GM21717 (cell line): ENCODE results near the gene SMIM8.
"Not testable (repeated sequence)": the region's sequence is repeated elsewhere in the genome, so short reads cannot be mapped to it uniquely, and the experiment has no call there.

ENCODE experiments used
- ATAC-seq: cut with Tn5 transposase; IDR thresholded peaks from one replicate; pipeline ENCODE4 v1.9.1; 2021; ENCODE audit warnings: mild to moderate bottlenecking, moderate library complexity; ENCODE audit not compliant: unreplicated experiment

SMIM8 gene, protein sequence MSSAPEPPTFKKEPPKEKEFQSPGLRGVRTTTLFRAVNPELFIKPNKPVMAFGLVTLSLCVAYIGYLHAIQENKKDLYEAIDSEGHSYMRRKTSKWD

DNA sequence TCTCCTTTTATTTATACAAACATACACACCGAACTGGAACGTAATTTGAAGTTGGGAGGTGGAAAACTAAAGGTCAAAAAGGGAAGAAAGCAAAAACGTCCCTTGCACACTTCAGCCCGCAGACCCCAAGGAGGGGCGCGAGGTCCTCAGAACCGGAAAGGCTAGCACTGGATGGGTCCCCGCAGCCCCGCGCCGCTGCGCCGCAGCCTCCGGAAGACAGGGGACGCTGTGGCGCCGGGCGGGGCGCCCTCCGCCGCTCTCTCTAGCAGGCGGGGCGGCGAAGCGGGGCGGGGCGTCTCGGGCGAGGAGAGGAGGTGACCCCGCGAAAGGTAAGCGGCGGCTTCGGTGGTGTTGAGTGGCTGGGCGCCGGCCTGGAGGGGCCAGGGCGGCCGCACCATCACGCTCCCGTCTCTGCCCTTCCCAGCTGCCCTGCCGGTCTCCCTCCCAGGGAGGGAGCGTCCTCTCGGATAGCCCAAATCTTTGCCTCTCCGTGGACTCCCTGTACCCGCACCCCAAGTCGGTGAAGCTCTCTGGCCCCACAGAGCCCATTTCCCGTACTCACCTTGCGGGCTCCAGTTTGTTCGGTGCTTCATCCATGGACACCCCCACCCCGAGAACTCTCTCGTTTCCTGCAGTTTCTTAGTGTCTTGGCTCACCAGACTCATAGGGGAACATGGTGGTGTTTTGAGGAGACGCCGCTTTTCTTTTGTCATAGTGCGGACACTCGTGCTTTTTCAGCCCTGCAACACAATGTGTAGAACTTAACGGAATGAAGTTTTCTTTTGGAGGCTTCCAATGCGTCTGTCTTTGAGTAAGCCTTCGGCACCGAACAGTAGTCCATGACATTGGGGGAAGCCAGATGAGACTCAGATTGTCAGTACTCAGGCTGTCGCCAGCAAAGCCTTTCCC is at the start of gene SMIM8:
TSS of gene SMIM8 (plus strand) at position 285 of the 909 bp plus-strand sequence. CDS start 14,444 bp downstream, outside the sequence.
- peak; percentile 99 for ATAC-seq

DNA sequence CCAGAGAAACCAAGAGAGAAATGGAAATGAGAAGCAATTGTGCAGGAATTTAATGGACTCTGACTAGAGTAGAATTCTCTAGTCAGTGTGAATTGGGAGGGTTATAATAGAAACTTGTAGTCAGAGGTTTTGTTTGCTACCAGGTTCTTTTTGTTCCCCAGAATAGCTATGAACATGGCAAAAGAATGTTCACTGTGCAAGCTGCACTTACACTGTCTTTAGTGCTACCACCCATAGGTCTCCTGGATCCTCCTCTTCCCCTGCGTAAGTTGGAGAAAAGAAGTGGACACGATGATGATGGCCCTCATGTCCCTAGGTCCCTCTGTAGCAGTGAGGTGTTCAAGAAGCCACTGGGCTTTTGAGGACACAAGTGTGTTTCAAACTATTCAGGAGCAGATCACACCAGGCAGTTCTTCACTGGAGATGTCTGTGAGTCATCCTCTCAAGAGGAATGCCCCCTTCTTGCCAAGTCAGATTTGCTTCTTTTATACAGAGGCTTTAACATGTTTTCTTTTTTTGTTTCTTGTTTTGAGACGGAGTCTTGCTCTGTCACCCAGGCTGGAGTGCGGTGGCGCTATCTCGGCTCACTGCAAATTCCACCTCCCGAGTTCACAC is 47.6 kb upstream of the SMIM8 start:
- no peak for ATAC-seq

DNA sequence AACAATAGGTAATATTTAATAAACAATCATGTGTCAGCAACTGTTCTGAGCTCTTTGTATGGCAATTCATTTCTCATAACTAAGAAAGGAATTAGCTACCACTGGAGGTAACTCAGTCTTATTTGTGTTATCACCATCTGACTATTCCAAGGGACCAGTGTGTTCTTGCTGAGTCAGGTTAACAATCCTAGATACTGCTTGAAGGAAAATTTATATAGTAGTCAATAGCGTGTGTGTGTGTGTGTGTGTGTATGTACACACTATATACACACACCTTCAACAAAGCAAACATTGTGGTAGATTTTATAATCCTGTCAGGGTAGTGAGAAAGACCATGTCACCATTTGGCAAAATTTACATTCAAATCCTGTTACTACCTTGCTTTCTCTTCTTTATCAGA is 45.8 kb upstream of the SMIM8 start:
- ATAC-seq, result no peak

DNA sequence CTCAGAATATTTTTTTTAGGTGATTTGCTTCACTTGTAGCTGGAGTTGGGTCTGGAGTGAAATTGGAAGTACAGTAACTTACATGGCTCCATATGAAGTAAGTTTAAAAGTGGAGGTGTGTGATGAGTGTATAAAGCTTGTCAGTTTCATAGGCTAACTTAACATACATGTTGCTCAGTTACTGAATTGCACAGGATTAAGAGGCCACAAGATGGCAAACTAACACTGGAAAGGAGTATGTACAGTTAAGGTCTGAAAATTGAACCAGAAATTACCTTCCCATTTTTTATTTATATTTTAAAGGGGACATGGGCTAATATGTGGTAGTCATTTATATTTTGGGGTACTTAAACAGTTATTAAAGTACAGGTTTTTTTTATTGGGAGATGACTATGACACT is 45.3 kb upstream of the SMIM8 start:
- ATAC-seq, result no peak

DNA sequence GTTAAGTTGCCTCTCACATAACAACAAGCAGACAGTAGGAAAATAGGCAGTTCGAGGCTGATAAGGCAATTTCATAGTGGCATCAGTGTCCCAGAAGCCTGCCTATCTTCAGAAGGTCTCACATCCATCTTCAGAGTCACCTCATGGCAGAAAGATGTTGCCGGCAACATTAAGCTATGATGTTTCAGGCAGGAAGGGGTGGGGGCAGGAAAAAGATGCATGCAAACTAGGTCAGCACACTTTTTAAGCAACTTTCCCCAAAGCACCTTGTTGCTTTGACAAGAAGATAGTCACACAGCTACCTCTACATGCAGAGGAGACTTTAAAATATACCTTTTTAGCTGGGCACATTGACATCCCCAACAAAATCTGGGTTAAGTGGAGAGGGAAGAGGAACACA is 43.2 kb upstream of the SMIM8 start:
- ATAC-seq, result no peak

DNA sequence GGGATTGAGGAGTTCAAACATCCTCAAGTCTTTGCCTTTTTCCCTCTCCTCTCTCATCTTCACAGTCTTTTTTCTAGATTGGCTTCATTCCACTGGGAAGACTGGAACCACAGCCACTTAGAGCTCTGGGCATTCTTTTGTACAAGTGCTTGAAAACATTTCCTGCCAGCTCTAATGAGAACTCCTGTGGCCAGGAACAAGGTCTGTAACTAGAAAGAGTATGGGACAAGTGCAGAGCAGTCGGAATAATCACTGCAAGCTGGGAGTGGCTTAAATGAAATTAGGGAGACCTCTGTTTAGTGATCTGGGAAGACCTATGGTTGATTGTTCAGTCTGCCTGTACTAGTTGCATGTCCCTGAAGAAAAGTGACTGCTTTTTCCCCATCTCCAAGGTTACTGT is 41.0 kb upstream of the SMIM8 start:
- no peak for ATAC-seq

DNA sequence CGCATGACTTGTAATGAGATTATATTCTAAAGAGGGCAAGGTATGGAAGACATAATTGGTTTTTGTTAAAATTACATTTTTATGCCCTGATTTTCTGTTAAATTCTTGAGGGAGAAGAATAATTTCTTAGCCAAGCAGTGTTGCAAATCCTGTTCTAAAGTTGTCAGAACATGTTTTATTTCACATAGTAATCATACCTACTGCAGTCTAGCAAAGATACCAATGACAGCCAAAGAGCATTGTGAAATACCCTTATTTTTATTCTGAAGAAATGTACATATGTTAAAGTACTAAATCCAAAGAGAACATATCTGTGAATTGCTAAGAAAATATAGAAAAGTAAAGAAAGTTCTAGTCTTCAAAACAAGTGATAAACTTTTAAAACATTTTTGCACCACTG is 39.6 kb upstream of the SMIM8 start:
- ATAC-seq, result no peak

DNA sequence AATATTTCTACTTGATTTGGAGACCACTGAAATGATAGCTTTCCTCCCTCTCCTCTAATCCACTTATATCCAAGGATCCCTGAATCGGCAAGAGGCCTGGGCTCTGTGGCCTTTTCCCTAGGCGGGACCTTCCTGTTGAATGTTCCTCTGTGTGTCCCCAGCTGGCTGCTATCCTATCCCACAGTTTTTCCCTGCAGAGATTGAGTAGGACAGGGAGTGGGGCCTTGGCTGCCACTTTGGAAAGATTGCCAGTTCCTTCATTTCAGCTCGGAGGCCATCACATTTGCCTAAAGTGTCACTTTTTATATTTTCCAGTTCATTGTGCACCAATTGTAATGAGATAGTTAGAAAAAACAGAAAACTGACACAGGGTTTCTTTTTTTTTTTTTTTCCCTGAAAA is 38.9 kb upstream of the SMIM8 start:
- no peak for ATAC-seq

DNA sequence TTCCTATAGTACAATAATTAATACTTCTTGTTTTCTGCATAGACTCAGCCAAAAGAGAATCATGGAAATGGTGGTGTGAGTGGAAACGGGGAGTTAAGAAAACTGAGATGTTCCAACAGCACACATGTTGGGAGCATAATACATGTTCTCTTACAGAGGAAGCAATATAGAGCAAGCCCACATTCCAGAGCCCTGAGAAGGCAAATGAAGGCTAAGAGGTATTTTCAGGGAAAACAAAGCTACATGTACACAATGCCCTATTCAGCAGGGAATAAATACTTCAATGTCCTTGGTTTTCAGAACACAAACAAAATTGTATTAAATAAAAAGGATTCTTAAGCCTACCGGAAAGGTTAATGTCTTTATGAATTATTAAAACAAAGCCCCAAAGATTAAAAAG is 35.1 kb upstream of the SMIM8 start:
- ATAC-seq, result no peak

DNA sequence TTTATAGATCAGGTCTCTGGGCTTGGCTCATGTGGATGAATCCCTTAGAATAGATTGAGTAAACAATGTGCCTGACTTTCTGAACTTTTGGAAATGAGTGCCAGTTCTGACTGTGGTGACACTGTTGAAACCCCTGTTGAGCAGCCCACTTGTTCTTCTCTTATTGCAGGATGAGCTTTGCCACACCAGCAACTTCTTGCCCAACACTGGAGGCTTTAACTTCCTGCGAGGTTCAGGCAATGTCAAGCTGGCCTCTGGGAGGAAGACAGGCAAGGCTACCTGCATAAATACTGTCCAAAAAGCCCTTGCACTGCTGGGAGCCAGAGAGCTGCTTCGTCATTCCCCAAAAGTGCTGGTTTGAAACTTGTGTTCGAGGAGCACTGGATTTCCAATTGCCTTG is 32.8 kb upstream of the SMIM8 start:
- ATAC-seq, result no peak

DNA sequence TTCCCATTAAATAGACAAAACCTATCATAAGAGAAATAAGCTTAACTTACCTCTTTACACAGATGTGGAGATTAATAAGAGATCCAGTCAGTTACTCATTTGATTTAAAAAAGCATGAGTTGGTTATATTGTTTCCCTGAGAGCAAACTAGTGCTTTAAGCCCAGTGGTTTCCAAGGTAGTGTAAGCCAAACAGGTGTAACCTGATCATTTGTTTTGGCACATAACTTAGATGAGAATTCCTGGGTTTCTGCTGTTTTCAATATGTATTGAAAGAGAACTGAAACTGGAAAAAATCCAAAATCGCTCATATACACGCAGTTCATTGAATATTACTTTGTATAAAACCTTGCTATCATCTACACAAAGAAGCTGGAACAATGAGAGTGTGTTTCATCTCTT is 30.5 kb upstream of the SMIM8 start:
- ATAC-seq, result no peak

DNA sequence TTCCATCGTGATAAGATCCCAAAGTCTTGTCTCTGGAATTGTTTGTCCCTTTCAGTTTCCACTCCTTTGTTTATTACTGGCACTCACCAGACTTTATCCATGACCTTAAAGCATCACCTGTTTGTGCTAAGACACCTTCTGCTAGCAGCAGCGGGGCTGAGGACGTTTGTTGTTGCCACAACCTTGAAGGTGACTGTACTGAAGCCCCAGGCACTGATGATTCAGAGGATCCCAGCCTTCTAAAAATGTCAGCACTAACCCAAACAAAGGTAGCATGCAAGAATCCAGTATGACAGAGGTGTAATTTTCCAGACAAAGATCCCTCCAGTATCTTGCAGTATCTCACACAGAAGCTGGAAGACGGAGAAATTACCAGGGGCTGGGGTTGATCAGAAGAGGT is 28.9 kb upstream of the SMIM8 start:
- ATAC-seq, result no peak

DNA sequence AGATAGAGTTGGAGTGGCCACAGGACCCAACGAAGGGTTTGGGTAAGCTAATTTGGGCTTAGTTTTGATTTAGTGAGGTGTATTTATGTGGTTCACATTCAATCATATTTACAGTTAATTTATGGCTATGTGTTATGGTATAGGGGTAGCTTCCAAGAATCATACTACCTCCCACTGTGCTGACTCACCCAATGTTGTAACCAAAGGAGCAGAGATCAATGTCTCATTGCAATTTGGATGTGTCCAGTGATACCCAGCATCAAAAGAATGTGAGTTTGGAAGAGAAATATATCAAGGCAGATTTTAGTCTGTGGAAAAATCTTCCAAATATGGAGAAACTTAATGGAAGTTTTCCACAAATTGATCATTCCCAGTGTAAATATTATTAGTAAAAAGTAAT is 25.3 kb upstream of the SMIM8 start:
- no peak for ATAC-seq

DNA sequence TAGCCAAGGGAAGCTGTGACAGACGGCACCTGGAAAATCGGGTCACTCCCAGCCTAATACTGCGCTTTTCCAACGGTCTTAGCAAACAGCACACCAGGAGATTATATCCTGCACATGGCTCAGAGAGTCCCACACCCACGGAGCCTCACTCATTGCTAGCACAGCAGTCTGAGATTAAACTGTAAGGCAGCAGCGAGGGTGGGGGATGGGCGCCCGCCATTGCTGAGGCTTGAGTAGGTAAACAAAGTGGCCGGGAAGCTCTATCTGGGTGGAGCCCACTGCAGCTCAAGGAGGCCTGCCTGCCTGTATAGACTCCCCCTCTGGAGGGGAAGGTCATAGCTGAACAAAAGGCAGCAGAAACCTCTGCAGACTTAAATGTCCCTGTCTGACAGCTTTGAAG is 21.1 kb upstream of the SMIM8 start:
- not testable (repeated sequence) for ATAC-seq

DNA sequence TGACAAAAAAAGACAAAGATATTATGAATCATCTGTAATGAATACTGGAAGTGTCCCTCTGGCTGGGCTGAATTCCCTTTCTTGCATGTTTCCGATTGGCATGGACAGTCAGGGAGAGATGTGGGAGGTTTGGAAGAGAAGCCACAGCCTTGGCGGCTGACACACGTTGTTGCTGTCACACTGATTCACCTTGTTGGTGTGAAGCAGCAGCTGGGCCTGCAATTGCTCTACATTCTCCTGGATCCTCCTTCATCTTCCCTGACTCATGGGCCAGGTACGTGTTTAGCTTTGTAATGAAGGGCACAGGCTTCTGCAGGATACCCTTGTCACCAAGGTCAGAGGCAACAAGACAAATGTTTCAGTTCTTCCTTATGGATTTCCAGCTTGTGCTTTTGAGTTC is 13.4 kb upstream of the SMIM8 start:
- ATAC-seq, result no peak

DNA sequence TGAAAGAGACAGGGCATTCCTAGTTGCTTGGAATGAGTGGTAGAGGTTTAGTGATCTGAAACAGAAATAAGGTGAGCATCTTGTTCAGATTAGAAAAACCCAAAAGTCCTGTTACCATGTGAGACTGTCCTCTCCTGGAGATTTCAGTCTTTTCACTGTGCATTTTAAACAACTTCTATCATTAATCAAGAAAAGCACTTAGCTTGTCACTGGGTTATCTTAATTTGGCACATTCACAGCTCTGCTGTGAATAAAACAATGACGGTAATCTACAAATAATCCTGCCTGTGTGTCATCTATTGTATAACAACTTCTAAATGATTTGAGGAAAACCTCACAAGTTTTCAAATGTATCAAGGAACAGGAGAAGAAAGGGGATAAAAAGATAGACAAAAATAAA is 9.5 kb upstream of the SMIM8 start:
- no peak for ATAC-seq

DNA sequence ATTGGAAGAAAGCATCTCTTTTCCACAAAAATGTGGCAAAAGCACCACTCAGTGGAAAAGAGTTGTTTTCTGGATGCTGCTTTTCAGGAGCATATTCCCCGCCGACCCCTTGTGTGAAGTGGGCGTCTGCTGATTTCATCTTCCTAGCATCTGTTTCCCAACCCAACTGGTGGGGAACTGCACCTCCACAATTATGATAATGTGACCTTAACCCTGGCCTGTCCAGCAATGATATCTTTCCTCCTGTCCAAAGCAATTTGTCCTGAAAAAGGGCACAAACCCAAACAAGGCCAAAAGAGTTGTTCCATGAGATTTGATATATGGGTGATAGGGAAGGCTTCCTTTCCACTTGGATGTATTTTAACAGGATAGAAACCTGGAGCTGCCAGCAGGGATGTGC is 7.3 kb upstream of the SMIM8 start:
- no peak for ATAC-seq

DNA sequence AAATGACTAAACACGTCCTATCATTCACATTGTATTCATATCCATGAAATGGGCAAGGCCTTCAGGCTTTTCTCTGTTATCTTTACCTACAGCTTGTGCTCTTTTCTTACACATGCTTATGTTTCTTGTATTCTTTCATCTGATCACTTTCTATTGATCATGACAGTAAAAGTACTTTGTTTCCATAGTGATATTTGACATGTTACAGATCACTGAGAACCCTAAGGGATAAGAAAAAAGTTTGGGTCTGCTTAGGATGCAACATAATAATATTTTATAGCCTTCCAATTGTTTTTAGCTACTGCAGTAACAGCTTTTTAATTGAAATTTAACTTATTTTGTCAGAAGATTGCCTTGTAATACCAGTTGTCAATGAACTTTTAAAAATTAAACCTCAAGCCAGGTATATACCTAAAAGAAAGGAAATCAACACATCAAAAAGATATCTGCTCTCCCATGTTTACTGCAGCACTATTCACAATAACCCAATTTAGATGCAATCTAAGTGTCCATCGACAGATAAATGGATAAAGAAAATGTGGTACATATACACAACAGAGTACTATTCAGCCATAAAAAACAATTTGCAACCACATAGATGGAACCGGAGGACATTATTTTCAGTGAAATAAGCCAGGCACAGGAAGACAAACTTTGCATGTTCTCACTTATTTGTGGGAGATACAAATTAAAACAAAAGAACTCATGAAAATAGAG is 3.0 kb upstream of the SMIM8 start:
- no peak for ATAC-seq

DNA sequence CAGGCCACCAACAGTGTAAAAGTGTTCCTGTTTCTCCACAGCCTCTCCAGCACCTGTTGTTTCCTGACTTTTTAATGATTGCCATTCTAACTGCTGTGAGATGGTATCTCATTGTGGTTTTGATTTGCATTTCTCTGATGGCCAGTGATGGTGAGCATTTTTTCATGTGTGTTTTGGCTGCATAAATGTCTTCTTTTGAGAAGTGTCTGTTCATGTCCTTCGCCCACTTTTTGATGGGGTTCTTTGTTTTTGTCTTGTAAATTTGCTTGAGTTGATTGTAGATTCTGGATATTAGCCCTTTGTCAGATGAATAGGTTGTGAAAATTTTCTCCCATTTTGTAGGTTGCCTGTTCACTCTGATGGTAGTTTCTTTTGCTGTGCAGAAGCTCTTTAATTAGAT is 1.5 kb downstream of the SMIM8 start:
- not testable (repeated sequence) for ATAC-seq

DNA sequence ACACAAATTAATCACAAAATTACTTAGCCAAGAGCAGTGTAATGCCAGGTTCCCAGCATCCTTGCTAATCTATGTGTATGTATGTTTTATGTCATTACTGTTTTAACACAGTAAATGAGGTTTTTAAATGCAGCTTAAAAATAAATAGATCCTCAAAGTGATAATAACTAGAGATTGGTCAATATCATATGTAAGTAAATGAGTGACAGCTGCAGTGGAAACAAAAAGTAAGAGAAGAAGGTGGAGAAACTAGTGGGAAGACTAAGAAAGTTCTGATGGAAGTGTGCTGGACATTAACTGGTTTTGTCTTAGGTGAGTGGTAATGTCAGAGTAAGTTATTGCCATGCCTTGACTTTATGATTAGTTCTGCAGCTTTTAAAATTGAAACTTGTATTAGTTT is 8.6 kb downstream of the SMIM8 start:
- ATAC-seq, result no peak

DNA sequence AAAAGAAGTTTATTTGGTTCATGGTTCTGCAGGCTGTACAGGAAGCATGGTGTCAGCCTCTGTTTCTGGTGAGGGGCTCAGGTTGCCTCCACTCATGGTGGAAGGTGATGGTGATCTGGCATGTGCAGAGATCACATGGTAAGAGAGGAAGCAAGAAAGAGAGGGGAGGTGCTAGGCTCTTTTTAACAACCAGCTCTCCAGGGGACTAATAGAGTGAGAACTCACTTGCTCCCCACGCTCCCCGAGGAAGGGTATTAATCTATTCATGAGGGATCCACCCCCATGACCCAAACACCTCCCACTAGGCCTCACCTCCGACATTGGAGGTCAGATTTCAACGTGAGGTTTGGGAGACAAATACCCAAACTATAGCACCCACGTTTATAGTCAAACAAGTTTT is 10.6 kb downstream of the SMIM8 start:
- no peak for ATAC-seq
